ENCODE results near the gene SOAT2.
A peak's percentile ranks its signal among the peaks of the same experiment; 100 is the strongest.

DNA sequence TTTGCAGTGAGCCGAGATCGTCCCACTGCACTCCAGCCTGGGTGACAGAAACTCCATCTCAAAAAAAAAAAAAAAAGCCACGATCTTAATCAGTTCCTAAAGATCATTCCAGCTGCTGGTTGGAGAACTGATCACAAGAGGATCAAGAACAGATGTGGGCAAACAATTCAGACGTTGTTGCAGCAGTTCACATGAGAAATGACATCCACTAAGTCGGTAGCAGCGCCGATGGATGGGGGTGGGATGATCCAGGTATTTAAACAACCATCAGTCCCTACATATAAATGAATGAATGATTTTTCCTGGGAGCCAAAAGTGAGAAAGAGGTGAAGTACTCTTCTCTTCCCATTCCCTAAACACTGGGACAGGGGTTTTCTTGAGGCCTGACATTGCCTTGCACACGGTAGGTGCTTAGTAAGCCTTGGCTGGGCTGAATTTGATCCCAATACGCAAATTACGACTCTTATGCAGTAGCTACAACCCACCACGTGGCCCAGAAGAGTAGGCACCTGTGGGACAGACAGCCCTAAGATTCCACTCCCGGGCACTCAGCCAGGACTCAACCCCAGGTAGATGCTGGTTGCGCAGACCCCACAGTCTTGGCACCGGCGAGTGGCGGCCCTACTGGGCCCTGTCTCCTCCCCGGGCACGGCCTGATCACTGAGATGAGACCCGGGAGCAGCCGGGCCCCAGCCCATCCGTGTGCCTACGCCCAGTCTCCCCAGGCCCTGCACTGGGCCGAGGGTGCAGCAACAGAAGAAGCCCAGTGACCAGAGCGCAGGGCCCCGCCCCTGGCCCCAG, 24.7 kb upstream of the SOAT2 start:
- TF ChIP-seq, protein P1, sequence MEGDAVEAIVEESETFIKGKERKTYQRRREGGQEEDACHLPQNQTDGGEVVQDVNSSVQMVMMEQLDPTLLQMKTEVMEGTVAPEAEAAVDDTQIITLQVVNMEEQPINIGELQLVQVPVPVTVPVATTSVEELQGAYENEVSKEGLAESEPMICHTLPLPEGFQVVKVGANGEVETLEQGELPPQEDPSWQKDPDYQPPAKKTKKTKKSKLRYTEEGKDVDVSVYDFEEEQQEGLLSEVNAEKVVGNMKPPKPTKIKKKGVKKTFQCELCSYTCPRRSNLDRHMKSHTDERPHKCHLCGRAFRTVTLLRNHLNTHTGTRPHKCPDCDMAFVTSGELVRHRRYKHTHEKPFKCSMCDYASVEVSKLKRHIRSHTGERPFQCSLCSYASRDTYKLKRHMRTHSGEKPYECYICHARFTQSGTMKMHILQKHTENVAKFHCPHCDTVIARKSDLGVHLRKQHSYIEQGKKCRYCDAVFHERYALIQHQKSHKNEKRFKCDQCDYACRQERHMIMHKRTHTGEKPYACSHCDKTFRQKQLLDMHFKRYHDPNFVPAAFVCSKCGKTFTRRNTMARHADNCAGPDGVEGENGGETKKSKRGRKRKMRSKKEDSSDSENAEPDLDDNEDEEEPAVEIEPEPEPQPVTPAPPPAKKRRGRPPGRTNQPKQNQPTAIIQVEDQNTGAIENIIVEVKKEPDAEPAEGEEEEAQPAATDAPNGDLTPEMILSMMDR (IDR thresholded peaks at IDR 0.05): peak in 2 of 6 experiments; percentile 15 to 20
- no peak for TF ChIP-seq POLR2A (IDR thresholded peaks at IDR 0.05)
